GM18858 (cell line): ENCODE measurements around the gene GALNT9.
"Not testable (repeated sequence)": the region's sequence is repeated elsewhere in the genome, so short reads cannot be mapped to it uniquely, and the experiment has no call there.

Experiments used
- ATAC-seq: cut with Tn5 transposase; IDR thresholded peaks from one replicate; pipeline ENCODE4 v1.9.1; 2021; ENCODE audit not compliant: unreplicated experiment

The GALNT9 gene

DNA sequence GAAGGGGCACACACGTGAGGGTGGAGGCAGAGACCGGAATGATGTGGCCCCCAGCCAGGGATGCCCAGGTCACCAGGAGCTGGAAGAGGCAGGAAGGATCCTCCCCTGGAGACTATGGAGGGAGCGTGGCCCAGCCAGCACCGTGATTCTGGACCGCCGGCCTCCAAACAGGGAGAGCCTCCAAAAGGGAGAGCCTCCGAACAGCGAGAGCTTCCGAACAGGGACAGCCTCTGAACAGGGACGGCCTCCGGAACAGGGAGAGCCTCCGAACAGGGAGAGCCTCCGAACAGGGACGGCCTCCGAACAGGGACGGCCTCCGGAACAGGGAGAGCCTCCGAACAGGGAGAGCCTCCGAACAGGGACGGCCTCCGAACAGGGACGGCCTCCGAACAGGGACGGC, 33.8 kb downstream of the GALNT9 start:
- ATAC-seq = not testable (repeated sequence)

DNA sequence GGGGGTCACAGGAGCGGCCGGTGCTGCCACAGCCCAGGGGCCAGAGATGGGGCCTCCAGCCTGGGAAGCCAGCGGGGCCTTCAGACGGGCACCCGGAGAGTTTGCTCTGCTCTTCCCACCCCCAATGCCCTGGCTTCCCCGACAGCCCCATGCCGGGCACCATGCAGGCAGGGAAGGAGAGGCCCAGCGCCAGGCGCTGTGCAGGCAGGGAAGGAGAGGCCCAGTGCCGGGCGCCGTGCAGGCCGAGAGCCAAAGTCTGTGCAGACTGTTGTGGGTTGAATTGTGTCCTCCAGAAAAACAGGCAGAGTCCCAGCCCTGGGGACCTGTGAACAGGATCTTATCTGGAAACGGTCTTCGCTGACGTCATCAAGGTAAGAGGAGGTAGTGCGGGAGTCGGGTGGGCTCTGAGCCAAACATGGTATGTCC, 34.3 kb downstream of the GALNT9 start:
- no peak for ATAC-seq

DNA sequence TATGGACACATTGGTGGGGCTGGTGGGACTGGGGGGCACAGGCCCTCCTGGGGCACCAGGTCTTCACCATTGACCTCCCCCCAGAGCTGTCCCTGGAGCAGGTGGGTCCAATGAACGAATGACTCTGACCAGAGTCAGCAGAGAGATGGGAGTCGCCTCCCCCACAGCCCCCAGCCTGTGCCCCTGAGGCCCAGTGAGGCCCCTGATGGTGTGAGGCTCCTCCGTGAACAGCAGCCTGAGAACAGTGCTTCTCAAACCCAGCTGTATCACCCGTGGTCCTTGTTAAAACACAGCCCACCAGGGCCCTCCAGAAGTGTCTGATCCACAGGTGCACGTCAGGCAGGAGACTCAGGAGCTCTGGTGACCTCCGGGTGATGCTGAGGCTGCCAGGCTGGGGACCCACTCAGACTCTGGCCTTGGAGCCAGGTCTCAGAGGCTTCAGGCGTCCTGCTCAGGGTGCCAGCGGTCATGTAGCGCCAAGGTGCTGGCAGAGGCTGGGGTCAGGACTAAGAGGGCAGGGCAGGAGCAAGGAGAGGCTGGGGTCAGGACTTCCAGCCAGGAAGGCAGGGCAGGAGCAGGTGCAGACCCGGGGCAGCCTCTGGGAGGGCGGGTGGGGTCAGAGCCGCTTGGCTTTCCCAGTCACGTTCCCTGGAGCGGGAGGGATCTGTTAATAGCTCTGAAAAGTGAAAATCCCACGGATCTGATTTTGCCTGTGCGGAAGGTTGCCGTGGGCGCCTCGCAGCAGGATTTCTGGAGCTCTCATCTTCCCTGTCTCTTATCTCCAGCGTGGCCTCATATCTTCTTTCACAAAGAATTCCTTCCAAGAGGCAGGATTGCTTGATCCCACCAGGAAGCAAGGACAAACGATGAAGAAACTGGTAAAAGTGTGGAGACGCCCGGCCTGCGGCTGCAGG, 35.0 kb downstream of the GALNT9 start:
- no peak for ATAC-seq

DNA sequence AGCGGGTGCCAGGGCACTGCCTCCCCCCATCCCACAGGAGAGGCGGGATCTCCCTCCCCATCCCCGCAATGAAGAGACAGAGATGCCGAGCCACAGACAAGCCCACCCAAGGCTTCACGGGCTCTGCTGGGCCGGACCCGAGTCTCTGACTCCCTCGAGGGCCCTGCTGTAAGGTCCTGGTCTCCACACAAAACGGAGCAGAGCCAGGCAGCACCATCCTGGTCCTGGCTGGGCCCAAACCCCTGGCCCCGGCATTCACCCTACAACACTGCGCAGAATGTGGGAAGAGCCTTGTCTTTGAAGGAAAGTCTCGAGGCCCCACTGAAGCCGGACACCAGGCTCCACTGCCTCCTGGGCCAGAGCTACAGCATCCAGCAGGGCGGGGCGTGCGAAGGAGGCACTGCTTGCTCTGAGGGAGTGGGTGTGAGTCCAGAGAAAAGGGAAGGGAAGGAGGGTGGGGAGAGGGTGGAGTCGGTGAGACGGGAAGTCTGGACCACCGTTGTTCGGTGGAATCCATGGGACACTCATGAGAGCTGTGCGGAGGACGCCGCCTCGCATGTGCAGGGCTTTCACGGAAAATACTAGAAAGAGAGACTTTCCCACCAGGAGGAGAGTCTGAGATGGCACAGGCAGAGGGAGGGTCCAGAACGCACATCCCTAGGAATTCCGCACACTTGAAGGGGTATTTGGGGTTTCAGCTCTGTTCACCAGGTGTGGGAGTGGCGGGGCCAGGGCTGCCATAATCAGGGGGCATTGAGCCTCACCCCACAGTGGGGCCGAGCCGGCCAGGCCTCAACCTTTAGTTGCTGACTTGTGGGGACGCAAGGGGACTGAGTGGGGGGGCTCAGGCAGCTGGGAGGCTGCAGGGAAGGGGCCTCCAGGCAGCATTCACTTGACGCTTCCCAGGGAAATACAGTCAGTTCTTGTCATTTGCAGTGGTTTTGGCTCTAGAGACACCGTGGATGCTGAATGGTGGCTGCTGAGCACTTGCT, 36.8 kb downstream of the GALNT9 start:
- ATAC-seq = no peak

DNA sequence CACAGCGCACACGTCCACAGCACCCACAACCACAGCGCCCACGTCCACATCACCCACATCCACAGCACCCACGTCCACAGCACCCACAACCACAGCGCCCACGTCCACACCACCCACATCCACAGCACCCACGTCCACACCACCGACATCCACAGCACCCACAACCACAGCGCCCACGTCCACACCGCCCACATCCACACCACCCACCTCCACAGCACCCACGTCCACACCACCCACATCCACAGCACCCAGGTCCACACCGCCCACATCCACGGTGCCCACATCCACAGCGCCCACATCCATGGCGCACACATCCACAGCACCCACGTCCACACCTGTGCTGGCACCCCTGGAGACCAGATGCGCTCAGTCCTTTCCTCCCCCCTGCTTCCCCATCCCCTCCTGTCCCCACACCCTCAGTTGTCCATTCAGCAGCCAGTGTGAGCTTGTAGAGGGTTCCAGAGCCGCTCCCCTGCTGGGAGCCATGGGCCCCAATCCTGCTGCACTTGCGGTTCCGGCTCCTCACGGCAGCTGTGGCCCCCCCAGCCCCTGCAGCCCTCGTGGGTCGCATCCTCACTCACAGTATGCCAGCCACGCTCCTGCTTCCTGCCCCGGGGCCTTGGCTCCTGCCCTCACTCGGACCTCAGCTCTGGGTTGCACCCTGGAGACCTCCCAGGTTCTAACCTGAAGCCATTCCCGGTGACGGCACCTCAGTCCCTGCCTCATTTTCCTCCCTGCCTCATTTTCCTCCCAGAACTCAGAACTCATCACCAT, 37.8 kb downstream of the GALNT9 start:
- no peak for ATAC-seq

DNA sequence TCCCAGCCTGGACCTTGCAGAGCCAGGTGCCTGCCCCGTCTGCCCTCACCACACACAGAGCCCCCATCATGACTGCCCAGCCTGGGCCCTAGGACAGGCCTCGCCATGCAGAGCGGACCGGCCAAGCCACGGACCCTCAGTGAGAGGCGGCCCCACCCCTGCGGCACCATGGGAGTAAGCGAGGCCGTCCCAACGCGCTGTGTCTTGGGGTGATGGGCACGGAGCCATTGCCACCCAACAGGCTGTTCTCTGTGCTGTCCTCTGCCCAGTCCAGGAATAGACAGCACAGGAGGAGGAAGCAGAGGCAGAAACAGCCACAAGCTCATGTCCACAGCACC, 39.2 kb downstream of the GALNT9 start:
- ATAC-seq = no peak

DNA sequence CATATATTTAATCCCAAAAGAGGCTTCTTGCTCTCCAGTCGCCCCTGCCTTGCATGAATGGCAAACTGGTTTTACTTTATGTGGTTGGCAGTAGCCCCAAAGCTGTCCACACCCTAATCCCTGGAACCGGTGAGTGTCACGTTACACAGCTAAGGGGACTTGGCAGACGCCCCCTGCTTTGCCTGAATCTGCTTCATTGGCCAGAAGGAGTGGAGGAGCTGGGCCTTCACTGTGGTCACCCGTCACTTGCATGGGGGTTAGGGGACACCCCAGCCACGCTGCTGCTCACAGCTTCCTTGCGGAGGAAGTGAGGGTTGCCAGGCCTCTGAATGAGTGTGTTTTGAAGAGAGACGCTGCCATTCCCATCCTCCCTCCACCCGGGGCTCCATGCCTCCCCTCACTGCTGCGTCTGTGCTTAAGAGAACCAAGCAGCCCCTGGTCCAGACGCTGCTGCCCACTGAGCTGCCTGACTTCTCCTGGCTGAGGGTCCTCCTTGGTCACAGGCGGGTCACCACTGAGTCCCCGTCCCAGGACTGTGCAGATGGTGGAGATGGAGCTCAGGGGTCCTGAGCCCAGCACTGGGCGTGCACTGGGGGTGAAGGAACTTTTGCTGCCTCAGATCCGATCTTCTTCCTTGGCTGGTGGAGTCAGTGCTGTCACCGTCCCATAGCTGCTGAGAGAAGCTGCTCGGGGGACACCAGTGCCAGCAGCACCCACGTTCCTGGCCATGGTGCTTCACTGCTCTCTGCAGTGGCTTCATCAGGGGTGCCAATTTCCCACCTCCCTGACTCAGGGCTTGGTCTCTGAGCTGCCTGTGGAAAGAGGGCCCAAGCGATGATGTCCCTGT, 39.8 kb downstream of the GALNT9 start:
- no peak for ATAC-seq

DNA sequence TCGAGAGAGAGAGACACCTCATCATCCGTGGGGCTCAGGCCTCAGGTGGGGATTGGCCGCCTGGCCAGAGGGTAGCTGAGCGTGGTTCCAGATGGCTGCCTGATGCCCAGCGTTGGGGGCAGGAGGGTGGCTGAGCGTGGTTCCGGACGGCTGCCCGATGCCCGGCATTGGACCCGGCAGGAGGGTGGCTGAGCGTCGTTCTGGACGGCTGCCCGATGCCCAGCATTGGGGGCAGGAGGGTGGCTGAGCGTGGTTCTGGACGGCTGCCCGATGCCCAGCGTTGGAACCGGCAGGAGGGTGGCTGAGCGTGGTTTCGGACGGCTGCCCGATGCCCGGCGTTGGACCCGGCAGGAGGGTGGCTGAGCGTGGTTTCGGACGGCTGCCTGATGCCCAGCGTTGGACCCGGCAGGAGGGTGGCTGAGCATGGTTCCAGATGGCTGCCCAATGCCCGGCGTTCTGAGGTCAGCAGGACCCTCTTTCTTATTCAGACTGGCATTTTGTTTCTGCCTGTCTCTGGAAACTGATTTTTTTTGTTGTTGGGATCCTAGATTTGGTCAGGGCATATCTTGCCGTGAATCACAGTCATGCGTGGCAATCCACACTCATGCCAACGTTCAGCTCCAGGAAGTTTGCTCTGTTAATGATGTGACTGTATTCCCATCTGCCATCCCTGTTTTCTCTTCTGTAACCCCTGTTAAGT, 40.7 kb downstream of the GALNT9 start:
- no peak for ATAC-seq

DNA sequence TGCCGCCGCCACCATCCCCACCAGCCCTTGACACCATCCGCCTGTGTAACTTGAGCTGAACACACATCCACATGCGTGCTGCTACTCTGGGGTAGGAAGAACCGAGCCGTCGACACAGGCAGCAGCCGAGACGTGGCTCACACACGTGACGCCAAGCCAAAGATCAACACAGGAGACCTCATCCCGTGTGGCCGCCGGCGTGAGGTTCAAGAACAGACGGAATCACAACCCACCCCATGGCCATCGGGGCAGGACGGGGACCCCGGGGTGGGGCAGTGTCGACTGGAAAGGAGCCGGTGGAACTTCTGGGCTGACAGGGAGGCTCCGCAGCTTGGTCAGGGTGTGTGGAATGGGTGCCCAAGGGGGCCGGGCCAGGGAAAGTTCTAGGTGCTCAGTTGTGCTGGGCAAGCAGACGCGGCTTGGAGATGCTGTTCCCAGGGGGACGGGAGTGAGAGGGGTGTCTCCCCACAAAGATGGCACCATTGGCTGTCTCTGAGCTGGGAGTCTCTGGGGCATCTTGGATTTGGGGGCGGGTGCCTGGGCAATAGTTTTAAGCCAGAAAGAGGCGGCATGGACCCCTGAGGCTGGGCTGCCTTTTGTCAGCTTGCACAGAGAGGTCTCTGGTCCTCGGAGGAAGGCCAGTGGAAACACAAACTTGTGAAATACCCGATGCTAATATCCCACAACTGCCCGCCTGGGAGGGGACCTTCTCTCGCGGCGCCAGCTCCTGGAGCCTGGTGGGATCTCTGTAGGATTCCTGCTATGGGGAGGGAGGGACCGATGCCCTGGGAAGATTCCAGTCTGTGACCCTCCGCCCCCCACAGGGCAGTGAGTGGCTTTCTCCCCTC, 41.8 kb downstream of the GALNT9 start:
- ATAC-seq = no peak

DNA sequence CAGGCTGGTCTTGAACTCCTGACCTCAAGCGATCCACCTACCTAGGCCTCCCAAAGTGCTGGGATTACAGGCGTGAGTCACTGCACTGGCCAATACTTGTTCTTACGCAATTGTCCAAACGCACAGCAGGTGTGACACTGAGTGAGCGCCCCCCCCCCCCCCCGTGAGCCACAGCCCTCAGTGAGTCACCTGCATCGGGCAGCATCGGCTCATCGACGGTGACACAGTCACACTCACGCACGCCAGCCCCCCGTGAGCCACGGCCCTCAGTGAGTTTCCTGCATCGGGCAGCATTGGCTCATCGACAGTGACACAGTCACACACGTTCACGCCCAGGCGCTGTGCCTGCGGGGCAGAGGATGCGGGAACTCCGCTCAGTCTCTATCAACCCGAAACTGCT, 42.5 kb downstream of the GALNT9 start:
- no peak for ATAC-seq

DNA sequence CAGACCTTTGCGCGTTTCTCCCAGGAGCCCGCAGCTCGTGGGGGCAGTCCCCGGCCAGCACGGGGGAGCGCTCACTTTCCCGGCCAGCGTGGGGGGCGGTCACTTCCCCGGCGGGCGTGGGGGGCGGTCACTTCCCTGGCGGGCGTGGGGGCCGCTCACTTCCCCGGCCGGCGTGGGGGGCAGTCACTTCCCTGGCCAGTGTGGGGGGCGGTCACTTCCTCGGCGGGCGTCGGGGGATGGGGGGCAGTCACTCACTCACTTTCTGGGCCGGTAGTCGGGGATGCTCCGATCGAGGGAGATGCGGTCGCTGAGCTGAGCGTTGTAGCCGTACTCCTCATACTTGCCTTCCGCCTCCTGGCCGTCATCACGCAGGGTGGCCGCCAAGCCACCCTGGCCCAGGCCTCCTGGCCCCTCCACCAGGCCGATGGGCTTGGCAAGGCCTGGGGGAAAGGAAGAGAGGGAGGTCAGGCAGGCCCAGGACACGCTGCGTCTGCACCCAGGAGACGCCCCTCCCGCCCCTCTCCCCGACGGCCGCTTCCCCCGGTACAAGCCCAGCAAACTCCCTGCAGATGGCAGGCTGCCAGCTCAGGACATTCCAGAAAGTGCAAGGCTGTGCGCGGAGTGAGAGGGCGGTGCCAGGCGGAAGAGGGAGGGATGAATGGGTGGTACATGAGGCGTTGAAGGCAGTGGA, 43.3 kb downstream of the GALNT9 start:
- ATAC-seq = no peak

DNA sequence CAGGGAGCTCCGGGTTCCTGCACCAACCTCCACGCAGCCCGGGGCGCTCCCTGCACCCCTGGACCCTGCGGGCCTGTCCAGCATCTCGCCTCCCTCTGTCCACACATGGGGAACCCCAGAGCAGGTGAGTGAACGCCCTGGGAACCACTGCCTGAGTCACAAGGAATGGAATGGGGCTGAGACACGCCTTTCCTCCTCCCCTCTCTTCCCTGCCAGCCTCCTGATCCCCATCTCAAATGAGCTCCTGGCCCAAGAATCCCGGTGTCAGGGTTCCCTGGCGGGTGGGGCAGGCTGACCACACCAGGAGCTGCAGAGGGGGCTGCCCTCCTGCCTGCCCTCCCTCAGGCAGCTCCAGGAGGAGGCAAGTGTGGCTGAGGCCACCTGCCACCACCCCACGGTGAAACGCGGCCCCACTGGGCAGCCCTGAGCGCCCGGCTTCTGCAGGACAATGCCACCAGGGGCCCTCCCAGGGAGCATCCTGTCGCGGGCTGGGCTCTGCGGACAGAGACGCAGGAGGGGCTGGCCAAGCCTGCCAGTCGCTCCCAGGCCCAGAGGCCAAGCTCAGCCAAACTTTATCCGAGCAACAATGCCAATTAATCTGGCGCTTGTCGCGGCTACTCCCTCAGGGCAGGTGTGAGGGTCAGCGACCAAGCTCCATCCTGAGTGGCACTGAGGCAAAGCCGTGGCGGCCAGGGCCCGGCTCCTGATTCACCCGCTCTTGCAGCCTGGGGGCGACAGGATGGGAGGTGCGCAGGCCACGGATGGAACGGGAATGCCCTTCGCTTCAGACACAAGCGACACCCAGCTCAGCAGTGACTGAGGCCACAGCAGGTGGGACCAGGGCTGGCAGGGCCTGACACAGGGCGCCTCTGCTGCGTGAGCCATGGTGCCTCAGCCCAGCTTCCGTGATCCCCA, 44.3 kb downstream of the GALNT9 start:
- ATAC-seq = no peak

DNA sequence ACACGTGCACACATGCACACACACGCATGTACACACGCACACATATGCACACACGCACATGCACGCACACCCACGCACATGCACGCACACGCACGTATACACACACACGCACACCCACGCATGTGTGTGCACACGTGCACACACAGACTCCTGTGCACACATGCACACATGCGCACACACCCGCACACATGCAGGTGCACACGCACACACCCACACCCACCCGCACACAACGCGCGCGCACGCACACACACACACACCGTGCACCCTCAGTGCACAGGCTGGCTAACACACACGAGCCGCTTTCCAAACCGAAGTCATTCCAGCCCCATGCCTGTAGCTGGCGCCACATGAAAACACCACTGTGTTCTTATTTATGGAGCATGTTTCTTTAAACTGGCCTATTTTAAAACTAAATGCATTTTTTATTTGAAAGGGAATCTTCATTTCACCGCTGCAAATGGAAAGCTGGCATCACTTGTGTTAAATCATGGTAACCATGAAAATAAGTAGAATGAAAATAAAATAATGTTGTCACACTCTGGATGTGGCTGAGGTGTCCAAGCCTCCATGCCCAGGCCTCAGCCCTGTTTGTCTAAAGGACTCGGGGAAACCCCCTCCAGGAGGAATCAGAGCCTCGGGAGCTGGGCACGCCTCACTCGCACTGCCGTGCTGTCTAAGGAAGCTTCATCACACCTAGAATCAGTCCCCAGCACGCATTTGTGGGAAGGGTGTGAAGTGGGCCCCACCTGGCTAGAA, 45.1 kb downstream of the GALNT9 start:
- no peak for ATAC-seq

DNA sequence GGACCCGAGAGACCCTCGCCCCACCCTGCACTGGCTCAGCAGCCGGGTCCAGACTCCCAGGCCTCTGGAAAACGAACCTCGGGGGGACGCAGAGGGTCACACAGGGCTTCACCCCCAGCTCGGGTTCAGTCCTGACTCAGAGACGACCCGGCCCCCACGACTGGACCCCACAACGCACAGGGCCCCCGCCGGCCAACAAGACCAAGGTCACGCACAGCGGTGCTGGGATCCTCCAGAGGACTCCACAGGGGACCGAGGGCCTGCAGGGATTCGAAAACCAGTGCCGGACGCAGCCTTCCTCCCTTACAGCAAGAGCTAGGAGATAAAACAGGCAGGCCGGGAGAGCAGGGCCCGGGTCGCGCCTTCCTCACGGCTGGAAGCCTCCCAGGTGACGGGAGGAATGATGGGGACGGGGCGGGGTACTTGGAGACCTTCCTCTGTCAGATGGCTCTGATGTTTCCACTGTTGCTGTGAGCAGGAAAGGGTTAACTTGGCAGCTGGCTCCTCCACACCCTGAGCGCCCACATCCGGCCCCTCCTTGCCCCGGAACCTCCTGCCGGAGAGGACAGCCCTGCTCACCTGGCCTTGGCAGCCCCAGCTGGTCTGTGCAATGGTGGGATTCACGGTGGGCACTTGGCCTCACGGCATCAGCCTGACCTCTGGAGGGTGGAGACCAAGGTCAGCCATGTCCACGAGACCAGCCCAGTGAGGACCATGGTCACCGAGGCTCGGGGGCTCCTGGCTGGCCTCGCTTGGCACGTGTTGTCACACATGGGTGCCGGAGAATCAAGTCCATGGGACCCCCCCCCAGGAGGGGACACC, 46.2 kb downstream of the GALNT9 start:
- ATAC-seq = no peak
